NCI-H146 treated with DMSO at 0.1 percent for 48 hours (cell line): ENCODE results near the gene IMMP2L.

Experiments
- DNase-seq: peaks from one replicate; lab custom pipeline; 2025; ENCODE audit not compliant: unreplicated experiment; lab: John Stamatoyannopoulos, UW

The IMMP2L gene

GRCh38 chr7:111012149-111012548, 550.1 kb downstream of the IMMP2L start:
- no peak for DNase-seq

- DNase-seq = no peak
Measured at GRCh38 chr7:111011520-111011919, 550.8 kb downstream of the IMMP2L start.

GRCh38 chr7:111010798-111011197, 551.5 kb downstream of the IMMP2L start:
- DNase-seq = no peak

- no peak for DNase-seq
Measured at GRCh38 chr7:111009526-111010040, 552.7 kb downstream of the IMMP2L start.

- no peak for DNase-seq
Measured at GRCh38 chr7:111006691-111007090, 555.6 kb downstream of the IMMP2L start.

GRCh38 chr7:111006040-111006439, 556.3 kb downstream of the IMMP2L start:
- DNase-seq = no peak

GRCh38 chr7:111005445-111005844, 556.8 kb downstream of the IMMP2L start:
- DNase-seq = no peak

- DNase-seq = no peak
Measured at GRCh38 chr7:111004310-111004901, 557.9 kb downstream of the IMMP2L start.

GRCh38 chr7:111003883-111004282, 558.4 kb downstream of the IMMP2L start:
- DNase-seq = no peak

- no peak for DNase-seq
Measured at GRCh38 chr7:110994028-110994967, 568.0 kb downstream of the IMMP2L start.

GRCh38 chr7:110988890-110989501, 573.3 kb downstream of the IMMP2L start:
- no peak for DNase-seq

GRCh38 chr7:110988348-110988747, 573.9 kb downstream of the IMMP2L start:
- DNase-seq = no peak

- DNase-seq = no peak
Measured at GRCh38 chr7:110987127-110987693, 575.1 kb downstream of the IMMP2L start.

- DNase-seq = no peak
Measured at GRCh38 chr7:110983822-110984456, 578.4 kb downstream of the IMMP2L start.

- DNase-seq = no peak
Measured at GRCh38 chr7:110977127-110977737, 585.1 kb downstream of the IMMP2L start.

GRCh38 chr7:110975486-110975885, 586.8 kb downstream of the IMMP2L start:
- DNase-seq = no peak

GRCh38 chr7:110974441-110974840, 587.9 kb downstream of the IMMP2L start:
- no peak for DNase-seq

GRCh38 chr7:110973196-110973990, 588.9 kb downstream of the IMMP2L start:
- DNase-seq = no peak

GRCh38 chr7:110964775-110965174, 597.5 kb downstream of the IMMP2L start:
- no peak for DNase-seq

GRCh38 chr7:110962826-110963225, 599.5 kb downstream of the IMMP2L start:
- no peak for DNase-seq
